Stimulated activated CD4-positive, alpha-beta T cell treated with anti-CD3 and anti-CD28 coated beads, Interleukin-4, amount 100 ng/mL, for 1 hour (primary cell): ENCODE measurements around the gene SLC25A48.
"Not testable (repeated sequence)": the region's sequence is repeated elsewhere in the genome, so short reads cannot be mapped to it uniquely, and the experiment has no call there.

ENCODE experiments used
- DNase-seq: peaks from one replicate; pipeline ENCODE4 v3.0.0-alpha.2; 2020

SLC25A48 gene

DNA sequence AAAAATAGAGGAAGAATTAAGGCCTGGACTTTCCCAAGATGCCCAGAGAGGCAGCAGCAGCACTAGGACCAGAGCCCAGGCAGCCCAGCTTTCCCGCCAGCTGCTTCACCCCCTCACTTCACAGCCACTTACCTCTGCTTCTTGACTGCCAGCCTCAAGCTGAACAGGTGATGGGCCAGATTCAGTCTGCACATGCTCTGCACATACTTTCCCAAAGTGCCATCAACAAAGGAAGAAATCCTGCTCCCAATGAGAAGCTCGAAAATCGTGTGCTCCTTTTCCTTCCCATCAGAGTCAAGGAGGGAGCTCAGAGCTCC lies 4.1 kb upstream of the SLC25A48 start:
- DNase-seq, result no peak

DNA sequence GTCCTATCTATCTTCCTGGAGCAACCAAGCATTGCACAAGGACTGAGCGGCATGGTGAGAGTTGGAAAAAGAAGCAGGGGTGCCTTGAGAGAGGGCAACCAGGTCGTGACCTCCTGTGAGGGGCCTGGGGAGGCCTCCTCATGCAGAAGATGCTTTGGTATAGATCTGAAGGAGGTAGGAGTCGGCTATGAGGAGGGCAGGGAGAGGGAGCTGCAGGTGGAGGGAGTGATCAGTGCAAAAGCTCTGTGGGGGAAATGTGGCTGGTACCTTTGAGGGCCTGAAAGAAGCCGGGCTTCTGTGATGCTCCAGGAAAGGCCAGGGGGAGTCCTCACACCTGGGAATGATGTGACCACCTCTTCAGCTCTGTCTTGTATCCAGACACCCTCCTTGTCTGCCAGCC lies 3.6 kb upstream of the SLC25A48 start:
- DNase-seq, result no peak

DNA sequence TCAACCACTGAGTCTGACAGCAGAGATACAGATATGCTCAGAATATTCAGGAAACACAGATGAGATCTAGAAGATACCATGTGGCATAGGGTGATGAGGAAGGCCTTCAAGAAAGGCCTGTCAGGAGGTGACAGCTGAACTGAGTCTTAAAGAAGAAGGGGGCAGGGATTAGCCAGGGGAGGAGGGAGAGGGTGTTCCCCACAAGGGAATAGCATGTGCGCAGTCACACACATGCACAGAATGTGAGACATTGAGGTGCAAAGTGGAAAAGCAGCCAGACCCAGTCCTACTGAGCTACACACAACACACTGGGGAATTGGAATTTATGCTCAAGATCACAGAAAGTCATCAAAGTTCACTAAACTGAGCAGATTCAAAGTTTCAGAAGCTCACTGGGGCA lies 3.0 kb upstream of the SLC25A48 start:
- no peak for DNase-seq

DNA sequence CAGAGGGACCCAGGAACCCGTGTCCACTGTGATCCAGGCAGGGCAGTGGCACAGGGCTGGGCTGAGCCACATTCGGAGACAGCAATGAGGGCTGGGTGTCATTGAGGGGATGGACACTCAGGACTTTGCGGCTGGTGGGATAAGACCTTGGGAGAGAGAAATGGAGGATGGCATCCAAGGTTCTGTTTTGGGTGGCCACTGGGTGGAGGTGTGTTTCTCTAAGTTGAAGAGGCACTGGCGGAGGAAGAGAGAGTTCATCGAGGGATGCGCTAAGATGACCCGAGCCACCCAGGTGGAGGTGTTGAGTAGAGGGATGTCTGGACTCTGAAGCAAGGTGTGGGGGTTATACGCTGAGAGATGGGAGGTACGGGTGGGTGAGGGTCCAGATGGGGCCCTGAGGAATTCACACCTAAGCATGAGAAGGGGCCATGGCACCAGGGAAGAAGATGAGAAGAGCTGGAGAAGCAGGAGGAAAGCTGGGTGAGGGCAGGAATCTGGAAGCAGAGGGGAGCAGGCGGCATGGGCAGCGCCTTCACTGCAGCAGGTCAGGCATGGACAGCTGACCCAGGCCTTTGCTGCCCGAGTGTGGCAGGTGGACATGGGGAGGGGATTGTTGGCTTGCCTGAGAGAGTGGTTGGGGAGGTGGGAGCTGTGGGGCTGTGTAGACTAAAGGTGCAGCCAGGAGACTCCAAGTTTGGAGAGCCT lies 2.5 kb upstream of the SLC25A48 start:
- DNase-seq, result no peak

DNA sequence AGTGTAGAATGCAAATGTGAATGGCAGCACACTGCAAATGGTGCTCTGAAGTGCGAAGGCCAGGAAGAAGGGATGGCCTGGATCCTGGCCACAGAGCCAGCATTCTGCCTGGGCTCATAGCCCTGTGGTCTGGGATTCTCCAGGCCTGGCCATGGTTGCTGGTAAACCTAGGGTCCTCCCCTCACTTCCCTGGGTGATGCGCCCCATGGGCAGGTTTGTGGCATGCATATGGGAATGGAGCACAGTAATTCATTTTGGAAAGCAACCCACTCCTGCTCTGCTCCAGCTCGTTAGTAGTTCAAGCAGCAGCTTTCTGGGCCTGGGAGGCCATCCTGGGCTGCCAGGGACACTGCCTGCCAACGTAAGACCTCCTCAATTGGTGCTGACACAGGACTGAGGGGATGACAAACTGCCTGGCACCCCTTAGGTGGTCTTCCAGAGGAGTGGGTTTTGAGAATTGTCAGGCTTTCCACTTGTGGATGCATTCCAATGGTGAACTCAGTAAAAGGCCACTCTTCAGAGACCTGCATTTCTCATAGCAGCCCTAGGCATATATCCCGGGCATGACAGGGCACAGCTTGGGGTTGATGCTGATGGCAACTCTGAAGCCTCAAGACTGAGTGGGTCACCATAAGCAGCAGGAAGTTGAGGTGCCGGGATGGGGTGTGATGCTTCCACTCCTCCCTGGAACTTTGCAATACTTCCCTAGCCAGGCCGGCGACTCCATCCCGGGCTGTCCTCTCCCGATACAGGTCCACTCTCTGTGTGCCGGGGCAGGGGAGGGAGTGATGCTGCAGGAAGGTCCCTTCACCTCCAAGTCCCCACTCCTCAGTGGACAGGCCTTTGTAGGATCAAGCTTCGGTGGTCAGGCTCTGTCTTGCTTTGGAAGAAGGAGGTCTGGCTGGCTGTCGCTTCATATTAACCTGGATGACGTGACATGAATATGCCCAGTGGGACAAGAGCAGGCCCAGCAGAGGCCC lies 1.2 kb upstream of the SLC25A48 start:
- DNase-seq, result no peak

DNA sequence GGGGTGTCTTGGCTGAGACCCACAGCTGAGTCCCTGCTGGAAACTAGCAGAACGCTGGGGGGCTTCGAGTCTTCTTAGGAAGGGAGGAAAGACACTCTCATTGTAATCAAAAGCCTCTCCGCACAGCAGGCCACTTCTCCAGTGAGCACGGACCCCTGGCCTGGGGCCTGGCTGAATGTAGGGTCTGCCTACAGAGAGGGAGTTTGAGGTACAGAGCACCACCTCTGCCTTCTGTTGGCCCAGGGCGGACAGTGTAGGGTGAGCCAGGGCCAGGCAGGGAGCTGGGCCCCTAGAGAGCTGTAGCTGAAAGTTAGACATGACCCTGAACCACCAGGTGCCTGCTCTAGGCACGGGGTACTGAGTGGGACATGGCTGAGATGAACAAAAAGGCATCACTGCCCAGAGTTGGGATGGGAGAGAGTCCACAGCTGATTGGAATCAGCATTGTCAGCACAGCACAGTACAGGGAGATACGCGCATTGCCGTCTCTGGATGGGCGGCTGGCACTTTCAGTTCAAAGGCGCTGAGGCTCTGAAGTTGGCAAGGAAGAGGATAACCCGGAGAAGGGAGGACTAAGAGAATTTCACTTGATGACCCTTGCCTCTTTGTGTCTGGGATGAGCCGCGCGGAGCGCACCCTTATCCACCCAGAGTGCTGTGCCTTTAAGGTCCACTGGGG lies 363 bp upstream of the SLC25A48 start:
- no peak for DNase-seq

DNA sequence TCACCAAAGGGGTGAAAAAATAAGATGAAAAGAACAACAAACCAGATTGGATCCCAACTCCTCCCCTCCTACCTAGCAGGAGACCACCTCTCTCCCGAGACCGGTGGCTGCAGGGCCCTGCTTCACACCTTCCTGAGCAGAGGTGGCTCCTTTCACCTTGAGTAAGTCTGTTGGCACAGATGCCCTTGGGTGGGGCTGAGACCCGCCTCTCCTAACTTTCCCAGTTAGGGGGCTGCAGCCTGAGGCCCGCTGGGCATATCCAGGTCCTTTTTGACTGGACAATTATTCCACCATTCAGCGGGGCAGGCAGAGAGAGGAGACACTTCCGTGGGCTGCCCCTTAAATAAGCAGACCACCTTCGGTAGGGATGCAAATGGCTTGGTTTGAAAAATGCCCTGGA lies 1.3 kb downstream of the SLC25A48 start:
- no peak for DNase-seq

DNA sequence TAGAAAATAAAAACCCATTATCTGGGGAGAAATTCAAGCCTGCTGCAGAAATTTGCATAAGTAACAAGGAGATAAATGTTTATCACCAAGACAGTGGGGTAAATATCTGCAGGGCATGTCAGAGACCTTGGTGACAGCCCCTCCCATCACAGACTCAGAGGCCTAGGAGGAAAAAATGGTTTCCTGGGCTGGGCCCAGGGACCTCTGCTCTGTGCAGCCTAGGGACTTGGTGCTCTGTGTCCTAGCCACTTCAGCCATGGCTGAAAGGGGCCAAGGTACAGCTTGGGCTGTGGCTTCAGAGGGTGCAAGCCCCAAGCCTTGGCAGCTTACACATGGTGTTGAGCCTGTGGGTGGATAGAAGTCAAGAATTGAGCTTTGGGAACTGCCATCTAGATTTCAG lies 3.9 kb downstream of the SLC25A48 start:
- not testable (repeated sequence) for DNase-seq

DNA sequence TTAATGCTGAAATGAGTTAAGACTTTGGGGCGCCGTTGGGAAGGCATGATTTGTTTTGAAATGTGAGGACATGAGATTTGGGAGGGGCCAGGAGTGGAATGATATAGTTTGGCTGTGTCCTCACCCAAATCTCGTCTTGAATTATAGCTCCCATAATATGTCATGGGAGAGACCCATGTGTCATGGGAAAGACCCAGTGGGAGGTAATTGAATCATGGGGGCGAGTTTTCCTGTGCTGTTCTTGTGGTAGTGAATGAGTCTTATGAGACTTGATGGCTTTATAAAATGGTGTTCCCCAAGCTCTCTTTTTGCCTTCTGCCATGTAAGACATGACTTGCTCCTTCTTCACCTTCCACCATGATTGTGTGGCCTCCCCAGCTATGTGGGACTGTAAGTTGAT lies 5.1 kb downstream of the SLC25A48 start:
- no peak for DNase-seq

DNA sequence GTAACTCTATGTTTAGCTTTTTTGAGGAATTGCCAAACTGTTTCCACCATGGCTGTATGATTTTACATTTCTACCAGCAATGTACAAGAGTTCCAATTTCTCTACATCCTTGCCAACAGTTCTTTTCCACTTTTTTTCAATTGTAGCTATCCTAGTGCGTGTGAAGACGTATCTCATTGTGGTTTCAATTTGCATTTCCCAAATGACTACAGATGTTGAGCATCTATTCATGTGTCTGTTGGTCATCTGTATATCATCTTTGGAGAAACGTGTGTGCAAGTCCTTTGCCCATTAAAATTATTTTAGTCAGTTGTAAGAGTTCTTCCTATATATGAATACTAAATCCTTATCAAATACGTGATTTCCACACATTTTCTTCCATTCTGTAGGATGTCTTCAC lies 6.5 kb downstream of the SLC25A48 start:
- DNase-seq, result no peak

DNA sequence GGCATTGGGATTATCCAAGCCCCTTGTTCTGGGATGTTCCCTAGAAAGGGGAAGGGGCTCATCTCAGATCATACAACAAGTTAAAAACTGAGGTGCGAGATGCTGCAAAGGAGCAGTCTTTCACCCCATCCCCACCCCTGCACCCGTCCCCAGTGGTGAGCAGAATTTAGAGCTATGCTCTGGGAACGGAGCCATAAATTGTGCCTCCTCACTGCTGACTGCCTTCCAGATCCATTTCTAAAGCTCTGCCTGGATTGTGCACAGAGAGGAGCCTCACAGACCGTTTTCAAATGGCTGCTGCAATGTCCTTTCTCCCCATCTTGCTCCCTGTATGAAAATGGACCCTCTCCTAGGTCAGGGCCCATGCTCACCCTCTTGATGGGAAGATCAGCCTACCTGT lies 8.3 kb downstream of the SLC25A48 start:
- DNase-seq, result no peak

DNA sequence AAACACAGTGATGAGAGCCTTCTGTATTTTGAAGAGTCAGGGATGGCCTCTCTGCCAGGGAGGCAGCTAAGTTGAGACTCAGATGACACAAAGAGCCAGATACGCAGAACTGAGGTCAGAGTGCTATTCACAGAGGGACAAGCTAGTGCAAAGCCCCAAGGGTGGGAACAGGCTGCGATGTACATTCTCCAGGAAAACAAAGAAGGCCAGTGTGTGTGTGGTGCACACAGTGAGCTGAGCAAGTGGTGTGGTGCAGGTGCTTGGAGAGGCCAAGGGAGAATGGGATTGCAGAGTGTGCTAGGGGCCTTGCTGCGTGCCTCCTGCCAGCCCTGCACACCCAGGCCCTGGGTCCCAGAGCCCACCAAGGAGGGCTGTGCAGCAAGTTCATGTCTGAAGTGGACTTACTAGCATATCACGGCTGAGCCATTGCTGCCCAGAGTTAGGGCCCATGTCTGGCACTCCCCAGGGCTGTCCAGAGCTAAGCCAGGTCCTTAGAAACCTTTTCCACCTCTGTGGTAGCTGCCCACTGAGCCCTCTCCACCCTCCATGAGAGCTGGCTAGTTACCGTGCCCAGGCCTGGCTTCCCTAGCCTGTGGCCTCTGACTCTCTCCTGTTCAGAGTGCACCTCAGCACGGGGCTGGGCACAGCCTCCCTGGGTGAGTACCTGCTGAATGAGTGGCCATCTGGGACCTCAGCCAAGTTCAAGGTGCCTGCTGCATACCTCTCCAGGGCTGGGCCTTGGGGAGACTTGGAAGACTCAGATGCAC lies 9.3 kb downstream of the SLC25A48 start:
- no peak for DNase-seq

DNA sequence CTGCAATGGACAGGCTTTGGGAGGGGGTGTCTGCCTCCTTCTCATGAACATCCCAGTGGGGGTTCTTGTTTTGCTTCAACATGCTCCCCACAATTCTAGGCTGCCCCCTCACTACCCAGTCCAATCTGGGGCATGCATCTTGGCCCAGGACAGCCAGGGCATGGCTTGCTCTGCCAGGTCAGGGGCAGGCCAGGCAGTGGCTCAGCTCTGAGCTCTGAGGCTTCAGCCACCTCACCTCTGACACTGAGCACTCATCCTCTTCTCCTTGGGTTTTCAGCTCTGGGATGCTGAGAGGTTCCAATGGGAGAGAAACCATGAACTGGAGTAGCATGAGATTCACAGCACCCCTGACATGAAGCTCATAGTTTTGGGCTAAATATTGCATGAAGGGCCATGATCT lies 11.8 kb downstream of the SLC25A48 start:
- DNase-seq, result no peak

DNA sequence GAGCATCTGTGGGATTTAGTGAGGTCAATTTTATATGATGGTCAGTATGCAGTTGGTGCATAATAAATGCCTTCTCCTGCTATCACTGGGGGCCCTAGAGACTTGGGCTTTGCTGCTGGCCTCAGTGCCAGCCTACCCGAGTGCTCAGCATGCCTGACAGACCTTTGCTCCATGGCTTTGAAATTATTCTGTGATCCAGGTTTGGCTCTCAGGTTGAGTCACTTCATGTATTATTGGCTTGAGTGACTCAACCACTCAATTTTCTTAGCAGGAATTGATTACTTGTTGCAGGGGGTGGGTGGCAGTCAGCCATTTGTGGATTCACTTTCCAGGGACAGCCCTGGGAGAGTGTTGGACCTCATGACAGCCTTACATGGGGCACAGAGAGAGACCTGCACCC lies 13.5 kb downstream of the SLC25A48 start:
- no peak for DNase-seq

DNA sequence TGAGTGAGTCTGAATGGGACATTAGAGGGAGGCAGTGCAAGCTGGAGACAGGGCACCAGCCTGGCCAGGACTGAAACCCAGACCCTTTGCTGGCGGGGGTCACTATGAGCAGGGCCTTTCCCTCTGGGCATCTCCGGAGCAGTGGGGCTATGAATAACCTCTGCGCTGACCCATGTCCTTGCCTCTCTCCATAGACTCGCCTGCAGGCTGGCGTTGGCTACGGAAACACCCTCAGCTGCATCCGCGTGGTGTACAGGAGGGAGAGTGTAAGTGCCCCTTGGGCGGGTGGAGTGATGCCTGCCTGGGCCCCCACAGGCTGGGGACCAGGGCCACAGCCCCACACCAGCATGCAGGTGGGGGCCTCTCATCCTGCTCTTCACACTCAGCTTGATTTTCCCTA lies 15.8 kb downstream of the SLC25A48 start:
- DNase-seq, result no peak

DNA sequence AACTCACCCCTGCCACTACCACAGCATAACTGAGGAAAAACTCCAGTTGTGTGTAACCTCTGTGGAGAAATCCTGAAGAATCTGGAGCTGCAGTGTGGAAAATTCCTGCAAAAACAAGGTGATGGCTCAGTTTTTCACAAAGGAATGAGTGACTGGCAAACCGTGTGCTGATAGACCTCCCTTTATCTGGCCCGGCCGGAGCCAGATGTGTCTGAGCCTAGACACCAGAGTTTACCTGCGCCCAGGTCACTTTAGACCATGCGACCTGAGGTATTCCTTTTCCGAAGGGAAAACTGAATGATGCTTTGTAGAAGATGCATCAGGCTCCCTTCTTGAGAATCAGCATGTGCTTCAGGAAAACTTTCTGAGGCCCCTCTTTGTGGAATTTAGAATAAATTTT lies 16.2 kb downstream of the SLC25A48 start:
- no peak for DNase-seq

DNA sequence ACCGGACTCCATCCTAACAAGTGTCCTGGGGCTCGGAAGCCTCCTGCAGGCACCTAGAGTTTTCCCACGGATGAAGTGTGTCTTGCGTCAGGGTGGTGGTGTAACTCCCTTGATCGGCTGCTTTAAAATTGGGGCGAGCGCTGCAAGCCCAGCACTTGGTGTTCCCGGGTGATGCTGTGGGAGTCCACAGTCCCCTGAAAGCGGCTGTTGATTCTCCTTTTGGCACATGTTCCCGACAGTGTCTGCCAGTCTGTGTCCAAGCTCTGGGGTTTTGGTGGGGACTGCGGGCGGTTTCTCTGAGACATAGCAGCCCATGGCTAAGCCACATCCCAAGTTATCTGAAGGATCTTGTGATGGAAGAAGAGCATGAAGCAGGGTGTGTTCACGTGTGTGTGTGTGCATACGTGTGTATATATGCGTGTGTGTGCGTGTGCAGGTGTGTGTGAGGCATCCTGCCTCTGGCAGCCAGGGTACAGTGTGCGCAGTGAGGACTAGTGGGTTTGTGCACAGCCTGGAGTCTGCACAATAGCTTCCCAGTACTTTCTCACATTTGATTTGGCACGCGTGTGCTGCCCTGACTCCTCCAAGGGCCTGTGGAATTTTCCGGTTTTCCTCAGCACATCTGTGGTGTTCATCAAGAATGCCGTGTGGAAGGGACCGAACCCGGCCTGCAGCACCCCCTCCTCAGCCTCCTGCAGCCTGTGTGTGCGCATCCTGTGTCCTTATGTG lies 16.9 kb downstream of the SLC25A48 start:
- DNase-seq, result no peak

DNA sequence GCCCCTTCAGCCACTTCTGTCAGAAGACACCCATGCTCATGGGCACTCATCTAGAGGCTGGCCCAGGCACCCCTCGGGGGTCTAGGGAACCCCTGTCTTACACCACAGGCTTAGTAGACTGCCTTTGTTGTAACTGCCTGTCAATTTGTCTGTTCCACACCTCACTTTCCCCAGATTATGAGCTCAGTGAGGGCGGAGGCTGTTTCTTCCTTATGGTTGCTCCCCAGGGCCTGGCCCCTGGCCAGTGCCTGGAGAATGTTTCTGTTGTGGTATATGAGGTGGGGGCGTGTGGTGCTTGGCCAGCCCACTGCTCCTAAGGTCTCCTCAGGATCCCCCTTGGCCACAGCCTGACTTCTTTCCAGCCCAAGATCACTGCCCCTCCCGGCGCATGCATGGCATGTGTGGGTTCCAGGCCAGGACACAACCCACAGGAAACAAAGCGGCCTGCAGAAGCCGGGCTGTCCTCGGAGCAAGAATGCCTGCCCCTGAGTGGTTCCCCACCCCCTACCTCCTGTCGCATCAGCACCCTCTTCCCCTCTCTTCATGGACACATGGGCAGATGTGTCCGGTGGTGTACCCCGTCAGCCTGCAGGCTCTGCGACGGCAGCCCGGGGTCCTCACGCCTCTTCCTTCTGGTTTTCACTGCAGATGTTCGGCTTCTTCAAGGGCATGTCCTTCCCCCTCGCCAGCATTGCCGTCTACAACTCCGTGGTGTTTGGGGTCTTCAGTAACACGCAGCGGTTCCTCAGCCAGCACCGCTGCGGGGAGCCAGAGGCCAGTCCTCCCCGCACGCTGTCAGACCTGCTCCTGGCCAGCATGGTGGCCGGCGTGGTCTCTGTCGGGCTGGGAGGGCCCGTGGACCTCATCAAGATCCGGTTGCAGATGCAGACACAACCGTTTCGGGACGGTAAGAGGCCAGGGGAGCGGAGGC lies 17.7 kb downstream of the SLC25A48 start:
- DNase-seq, result no peak

DNA sequence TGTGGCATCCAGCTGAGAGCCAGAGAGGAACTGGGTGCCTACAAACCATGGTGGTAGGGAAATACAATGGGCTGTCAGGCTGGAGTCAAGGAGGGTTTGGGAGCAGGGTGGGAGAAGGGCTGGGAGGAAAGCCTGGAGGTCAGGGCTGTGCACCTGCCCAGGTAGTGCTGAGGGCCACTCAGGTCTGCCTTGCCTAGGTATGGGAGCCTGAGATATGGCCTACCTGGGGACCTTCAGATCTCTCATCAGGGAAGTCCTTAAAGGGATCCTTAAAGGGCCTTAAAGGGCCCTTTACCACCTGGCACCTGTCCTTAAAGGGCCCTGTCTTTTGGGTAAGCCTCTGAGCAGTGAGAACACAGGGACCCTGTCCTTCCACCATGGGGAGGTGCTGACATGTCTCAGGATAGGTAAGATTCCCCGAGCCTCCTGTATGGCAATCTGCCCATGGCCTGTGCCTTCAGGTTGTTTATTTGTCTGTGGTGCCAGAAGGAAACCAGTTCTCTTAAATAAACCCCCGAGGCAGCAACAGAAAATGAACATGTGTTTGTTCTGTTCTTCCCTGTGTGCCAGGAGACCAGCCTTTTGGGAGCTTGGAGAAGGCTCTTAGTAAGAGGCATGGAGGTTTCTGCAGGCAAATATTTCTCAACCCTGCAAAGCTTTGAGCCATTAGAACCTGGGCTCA lies 23.3 kb downstream of the SLC25A48 start:
- DNase-seq, result no peak

DNA sequence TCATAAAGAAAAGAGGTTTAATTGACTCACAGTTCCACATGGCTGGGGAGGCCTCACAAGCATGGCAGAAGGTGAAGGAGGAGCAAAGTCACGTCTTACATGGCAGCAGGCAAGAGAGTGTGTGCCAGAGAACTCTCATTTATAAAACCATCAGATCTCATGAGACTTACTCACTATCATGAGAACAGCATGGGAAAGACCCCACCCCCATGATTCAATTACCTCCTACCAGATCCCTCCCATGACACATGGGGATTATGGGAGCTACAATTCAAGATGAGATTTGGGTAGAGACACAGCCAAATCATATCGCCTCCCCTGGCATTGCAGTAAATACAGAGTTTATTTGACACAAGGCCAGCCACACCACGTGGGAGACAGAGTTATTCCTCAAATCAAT lies 24.7 kb downstream of the SLC25A48 start:
- not testable (repeated sequence) for DNase-seq

DNA sequence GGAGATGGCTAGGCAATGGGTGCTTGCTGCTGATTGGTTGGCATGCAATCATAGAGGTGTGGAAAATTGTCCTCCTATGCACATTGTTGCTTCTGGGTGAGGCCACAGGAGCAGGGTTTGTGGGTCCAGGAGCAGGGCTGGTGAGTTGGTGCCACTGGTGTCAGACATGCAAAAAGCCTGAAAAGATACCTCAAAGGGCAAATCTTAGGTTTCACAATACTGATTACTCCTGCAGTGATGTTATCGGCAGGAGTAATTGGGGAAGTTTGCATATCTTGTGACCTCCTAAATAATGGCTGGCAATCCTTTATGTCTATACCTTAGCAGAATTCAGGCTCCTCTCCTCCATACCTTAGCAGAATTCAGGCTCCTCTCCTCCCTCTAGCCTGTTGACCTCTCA lies 25.2 kb downstream of the SLC25A48 start:
- no peak for DNase-seq
